WTC11 (cell line): Measurements from ENCODE around the gene KHDC1. TPM values are rescaled to one million over a fixed set of nuclear protein-coding genes. Genes with fewer than 3 reads are reported as not detected.

Experiments
- ARID4B ChIP-seq: sonication (generic); formaldehyde crosslinking; IDR thresholded peaks from 2 replicates; pipeline ENCODE4 v1.8.0; 2023; ENCODE audit warnings: missing genetic modification reagents, mild to moderate bottlenecking, borderline replicate concordance
- CREM ChIP-seq: sonication (generic); formaldehyde crosslinking; IDR thresholded peaks from 2 replicates; pipeline ENCODE4 v1.8.1; 2022; ENCODE audit warnings: mild to moderate bottlenecking, missing genetic modification reagents, moderate library complexity
- EMX1 ChIP-seq: fragments of 250-450 bp; sonication (Bioruptor Pico); IDR thresholded peaks from 2 replicates; pipeline ENCODE4 v1.8.0; 2021; ENCODE audit warnings: mild to moderate bottlenecking
- ERG ChIP-seq: fragments of 250-450 bp; sonication (Bioruptor Pico); IDR thresholded peaks from 2 replicates; pipeline ENCODE4 v1.8.0; 2021; ENCODE audit warnings: mild to moderate bottlenecking
- IRF2 ChIP-seq: sonication (generic); formaldehyde crosslinking; IDR thresholded peaks from 2 replicates; pipeline ENCODE4 v1.8.0; 2022; ENCODE audit warnings: low read depth, missing genetic modification reagents, borderline replicate concordance
- JAZF1 ChIP-seq: fragments of 250-450 bp; sonication (Bioruptor Pico); IDR thresholded peaks from 2 replicates; pipeline ENCODE4 v1.9.0; 2021; ENCODE audit warnings: moderate library complexity, mild to moderate bottlenecking, inconsistent platforms
- MYBL2 ChIP-seq: sonication (generic); formaldehyde crosslinking; IDR thresholded peaks from 2 replicates; pipeline ENCODE4 v1.8.1; 2023; ENCODE audit warnings: mild to moderate bottlenecking, moderate library complexity, missing genetic modification reagents
- NR1H2 ChIP-seq: sonication (generic); formaldehyde crosslinking; IDR thresholded peaks from 2 replicates; pipeline ENCODE4 v1.9.0; 2021; ENCODE audit warnings: mild to moderate bottlenecking, moderate library complexity, missing genetic modification reagents
- RELA ChIP-seq: sonication (generic); formaldehyde crosslinking; IDR thresholded peaks from 2 replicates; pipeline ENCODE4 v1.8.1; 2022; ENCODE audit warnings: missing genetic modification reagents, mild to moderate bottlenecking, borderline replicate concordance
- SP1 ChIP-seq: sonication (generic); formaldehyde crosslinking; conservative IDR thresholded peaks from 2 replicates; pipeline ENCODE4 v1.8.1; 2022; ENCODE audit warnings: missing genetic modification reagents
- ZBTB43 ChIP-seq: sonication (generic); formaldehyde crosslinking; IDR thresholded peaks from 2 replicates; pipeline ENCODE4 v1.8.1; 2023; ENCODE audit warnings: mild to moderate bottlenecking, missing genetic modification reagents
- ZNF219 ChIP-seq: sonication (generic); formaldehyde crosslinking; IDR thresholded peaks from 2 replicates; pipeline ENCODE4 v1.8.0; 2023; ENCODE audit warnings: missing genetic modification reagents, mild to moderate bottlenecking, borderline replicate concordance
- ZNF396 ChIP-seq: fragments of 250-450 bp; sonication (Bioruptor Pico); IDR thresholded peaks from 2 replicates; pipeline ENCODE4 v1.8.0; 2021; ENCODE audit warnings: mild to moderate bottlenecking, moderate library complexity, borderline replicate concordance
- ZNF416 ChIP-seq: fragments of 250-450 bp; sonication (Bioruptor Pico); IDR thresholded peaks from 2 replicates; pipeline ENCODE4 v1.9.0; 2021; ENCODE audit warnings: mild to moderate bottlenecking, inconsistent platforms
- total RNA-seq: library from RNA; stranded (reverse); gene quantifications from 3 replicates; pipeline ENCODE4 v1.2.3, GENCODE V29; 2021
- TF ChIP-seq, protein P1 (sequence below): sonication (generic); formaldehyde crosslinking; IDR thresholded peaks from 2 replicates; pipeline ENCODE4 v1.8.0; 2022; ENCODE audit warnings: mild to moderate bottlenecking, missing genetic modification reagents
- TF ChIP-seq, protein P2 (sequence below): sonication (generic); formaldehyde crosslinking; IDR thresholded peaks from 2 replicates; pipeline ENCODE4 v1.8.0; 2022; ENCODE audit warnings: missing genetic modification reagents
- TF ChIP-seq, protein P3 (sequence below): sonication (generic); formaldehyde crosslinking; conservative IDR thresholded peaks from 2 replicates; pipeline ENCODE4 v1.8.1; 2022; ENCODE audit warnings: mild to moderate bottlenecking, missing genetic modification reagents
- TF ChIP-seq, protein P4 (sequence below): sonication (generic); formaldehyde crosslinking; IDR thresholded peaks from 2 replicates; pipeline ENCODE4 v1.8.1; 2022; ENCODE audit warnings: low read depth, mild to moderate bottlenecking, moderate library complexity, missing genetic modification reagents, borderline replicate concordance
- TF ChIP-seq, protein P5 (sequence below): sonication (generic); formaldehyde crosslinking; IDR thresholded peaks from 2 replicates; pipeline ENCODE4 v1.8.0; 2023; ENCODE audit warnings: mild to moderate bottlenecking, missing genetic modification reagents

The KHDC1 gene
- total RNA-seq, 1 experiment from 2014 or later, result 8.9 TPM

GRCh38 chr6:73262671-73263569 is at the start of gene KHDC1 (continued):
- TF ChIP-seq ERG (CRISPR knock-in tag), result no peak
- TF ChIP-seq, protein P1, sequence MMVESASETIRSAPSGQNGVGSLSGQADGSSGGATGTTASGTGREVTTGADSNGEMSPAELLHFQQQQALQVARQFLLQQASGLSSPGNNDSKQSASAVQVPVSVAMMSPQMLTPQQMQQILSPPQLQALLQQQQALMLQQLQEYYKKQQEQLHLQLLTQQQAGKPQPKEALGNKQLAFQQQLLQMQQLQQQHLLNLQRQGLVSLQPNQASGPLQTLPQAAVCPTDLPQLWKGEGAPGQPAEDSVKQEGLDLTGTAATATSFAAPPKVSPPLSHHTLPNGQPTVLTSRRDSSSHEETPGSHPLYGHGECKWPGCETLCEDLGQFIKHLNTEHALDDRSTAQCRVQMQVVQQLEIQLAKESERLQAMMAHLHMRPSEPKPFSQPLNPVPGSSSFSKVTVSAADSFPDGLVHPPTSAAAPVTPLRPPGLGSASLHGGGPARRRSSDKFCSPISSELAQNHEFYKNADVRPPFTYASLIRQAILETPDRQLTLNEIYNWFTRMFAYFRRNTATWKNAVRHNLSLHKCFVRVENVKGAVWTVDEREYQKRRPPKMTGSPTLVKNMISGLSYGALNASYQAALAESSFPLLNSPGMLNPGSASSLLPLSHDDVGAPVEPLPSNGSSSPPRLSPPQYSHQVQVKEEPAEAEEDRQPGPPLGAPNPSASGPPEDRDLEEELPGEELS, result peak; percentile 93
- TF ChIP-seq CREM (CRISPR knock-in tag), result peak; percentile 68; the same call in 1 of the 2 replicates
- no peak for TF ChIP-seq JAZF1
- TF ChIP-seq EMX1 (CRISPR knock-in tag), result no peak
- TF ChIP-seq, protein P2, sequence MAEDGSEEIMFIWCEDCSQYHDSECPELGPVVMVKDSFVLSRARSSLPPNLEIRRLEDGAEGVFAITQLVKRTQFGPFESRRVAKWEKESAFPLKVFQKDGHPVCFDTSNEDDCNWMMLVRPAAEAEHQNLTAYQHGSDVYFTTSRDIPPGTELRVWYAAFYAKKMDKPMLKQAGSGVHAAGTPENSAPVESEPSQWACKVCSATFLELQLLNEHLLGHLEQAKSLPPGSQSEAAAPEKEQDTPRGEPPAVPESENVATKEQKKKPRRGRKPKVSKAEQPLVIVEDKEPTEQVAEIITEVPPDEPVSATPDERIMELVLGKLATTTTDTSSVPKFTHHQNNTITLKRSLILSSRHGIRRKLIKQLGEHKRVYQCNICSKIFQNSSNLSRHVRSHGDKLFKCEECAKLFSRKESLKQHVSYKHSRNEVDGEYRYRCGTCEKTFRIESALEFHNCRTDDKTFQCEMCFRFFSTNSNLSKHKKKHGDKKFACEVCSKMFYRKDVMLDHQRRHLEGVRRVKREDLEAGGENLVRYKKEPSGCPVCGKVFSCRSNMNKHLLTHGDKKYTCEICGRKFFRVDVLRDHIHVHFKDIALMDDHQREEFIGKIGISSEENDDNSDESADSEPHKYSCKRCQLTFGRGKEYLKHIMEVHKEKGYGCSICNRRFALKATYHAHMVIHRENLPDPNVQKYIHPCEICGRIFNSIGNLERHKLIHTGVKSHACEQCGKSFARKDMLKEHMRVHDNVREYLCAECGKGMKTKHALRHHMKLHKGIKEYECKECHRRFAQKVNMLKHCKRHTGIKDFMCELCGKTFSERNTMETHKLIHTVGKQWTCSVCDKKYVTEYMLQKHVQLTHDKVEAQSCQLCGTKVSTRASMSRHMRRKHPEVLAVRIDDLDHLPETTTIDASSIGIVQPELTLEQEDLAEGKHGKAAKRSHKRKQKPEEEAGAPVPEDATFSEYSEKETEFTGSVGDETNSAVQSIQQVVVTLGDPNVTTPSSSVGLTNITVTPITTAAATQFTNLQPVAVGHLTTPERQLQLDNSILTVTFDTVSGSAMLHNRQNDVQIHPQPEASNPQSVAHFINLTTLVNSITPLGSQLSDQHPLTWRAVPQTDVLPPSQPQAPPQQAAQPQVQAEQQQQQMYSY (CRISPR knock-in tag), result 0 out of 2 replicates have a peak, but pooled peaks have one; percentile 33
- TF ChIP-seq ZNF396 (CRISPR knock-in tag), result no peak
- no peak for TF ChIP-seq IRF2
- TF ChIP-seq ZBTB43 (CRISPR knock-in tag), result no peak
- no peak for TF ChIP-seq SP1
- peak; percentile 67; the same call in 1 of the 2 replicates for TF ChIP-seq ARID4B (CRISPR knock-in tag)
- TF ChIP-seq, protein P3, sequence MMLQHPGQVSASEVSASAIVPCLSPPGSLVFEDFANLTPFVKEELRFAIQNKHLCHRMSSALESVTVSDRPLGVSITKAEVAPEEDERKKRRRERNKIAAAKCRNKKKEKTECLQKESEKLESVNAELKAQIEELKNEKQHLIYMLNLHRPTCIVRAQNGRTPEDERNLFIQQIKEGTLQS (CRISPR knock-in tag), result no peak
- TF ChIP-seq, protein P4, sequence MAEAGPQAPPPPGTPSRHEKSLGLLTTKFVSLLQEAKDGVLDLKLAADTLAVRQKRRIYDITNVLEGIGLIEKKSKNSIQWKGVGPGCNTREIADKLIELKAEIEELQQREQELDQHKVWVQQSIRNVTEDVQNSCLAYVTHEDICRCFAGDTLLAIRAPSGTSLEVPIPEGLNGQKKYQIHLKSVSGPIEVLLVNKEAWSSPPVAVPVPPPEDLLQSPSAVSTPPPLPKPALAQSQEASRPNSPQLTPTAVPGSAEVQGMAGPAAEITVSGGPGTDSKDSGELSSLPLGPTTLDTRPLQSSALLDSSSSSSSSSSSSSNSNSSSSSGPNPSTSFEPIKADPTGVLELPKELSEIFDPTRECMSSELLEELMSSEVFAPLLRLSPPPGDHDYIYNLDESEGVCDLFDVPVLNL (CRISPR knock-in tag), result peak; percentile 79; the same call in 1 of the 2 replicates
- no peak for TF ChIP-seq MYBL2 (CRISPR knock-in tag)
- no peak for TF ChIP-seq NR1H2 (CRISPR knock-in tag)
- TF ChIP-seq ZNF219, result no peak; the same call in 1 of the 2 replicates
- TF ChIP-seq, protein P5, sequence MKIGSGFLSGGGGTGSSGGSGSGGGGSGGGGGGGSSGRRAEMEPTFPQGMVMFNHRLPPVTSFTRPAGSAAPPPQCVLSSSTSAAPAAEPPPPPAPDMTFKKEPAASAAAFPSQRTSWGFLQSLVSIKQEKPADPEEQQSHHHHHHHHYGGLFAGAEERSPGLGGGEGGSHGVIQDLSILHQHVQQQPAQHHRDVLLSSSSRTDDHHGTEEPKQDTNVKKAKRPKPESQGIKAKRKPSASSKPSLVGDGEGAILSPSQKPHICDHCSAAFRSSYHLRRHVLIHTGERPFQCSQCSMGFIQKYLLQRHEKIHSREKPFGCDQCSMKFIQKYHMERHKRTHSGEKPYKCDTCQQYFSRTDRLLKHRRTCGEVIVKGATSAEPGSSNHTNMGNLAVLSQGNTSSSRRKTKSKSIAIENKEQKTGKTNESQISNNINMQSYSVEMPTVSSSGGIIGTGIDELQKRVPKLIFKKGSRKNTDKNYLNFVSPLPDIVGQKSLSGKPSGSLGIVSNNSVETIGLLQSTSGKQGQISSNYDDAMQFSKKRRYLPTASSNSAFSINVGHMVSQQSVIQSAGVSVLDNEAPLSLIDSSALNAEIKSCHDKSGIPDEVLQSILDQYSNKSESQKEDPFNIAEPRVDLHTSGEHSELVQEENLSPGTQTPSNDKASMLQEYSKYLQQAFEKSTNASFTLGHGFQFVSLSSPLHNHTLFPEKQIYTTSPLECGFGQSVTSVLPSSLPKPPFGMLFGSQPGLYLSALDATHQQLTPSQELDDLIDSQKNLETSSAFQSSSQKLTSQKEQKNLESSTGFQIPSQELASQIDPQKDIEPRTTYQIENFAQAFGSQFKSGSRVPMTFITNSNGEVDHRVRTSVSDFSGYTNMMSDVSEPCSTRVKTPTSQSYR (CRISPR knock-in tag), result no peak
- TF ChIP-seq RELA (CRISPR knock-in tag), result peak; percentile 87; the same call in 1 of the 2 replicates
- no peak for TF ChIP-seq ZNF416 (CRISPR knock-in tag)
